CMK (cell line): Measurements from ENCODE around the gene NPTX1.

Experiments
- DNase-seq: peaks from one replicate; pipeline ENCODE4 v3.0.0-alpha.2; 2010; ENCODE audit warnings: low read depth

Gene NPTX1

GRCh38 chr17:80478487-80479245, 2.3 kb upstream of the NPTX1 start:
- no peak for DNase-seq

GRCh38 chr17:80477647-80478478, 1.5 kb upstream of the NPTX1 start:
- no peak for DNase-seq

- no peak for DNase-seq
Observed at GRCh38 chr17:80476877-80477646, 655 bp upstream of the NPTX1 start.

GRCh38 chr17:80474961-80475909, 1.2 kb downstream of the NPTX1 start:
- no peak for DNase-seq

- DNase-seq = no peak
Observed at GRCh38 chr17:80474231-80474960, 2.0 kb downstream of the NPTX1 start.

GRCh38 chr17:80473701-80474100, 2.7 kb downstream of the NPTX1 start:
- no peak for DNase-seq

GRCh38 chr17:80472996-80473395, 3.4 kb downstream of the NPTX1 start:
- DNase-seq = no peak

GRCh38 chr17:80471922-80472321, 4.5 kb downstream of the NPTX1 start:
- no peak for DNase-seq

GRCh38 chr17:80470603-80471002, 5.8 kb downstream of the NPTX1 start:
- DNase-seq = no peak

GRCh38 chr17:80469667-80470066, 6.7 kb downstream of the NPTX1 start:
- DNase-seq = no peak

GRCh38 chr17:80468781-80469493, 7.5 kb downstream of the NPTX1 start:
- DNase-seq = no peak

GRCh38 chr17:80468242-80468641, 8.2 kb downstream of the NPTX1 start:
- DNase-seq = no peak

GRCh38 chr17:80466188-80466705, 10.2 kb downstream of the NPTX1 start:
- no peak for DNase-seq

- DNase-seq = no peak
Observed at GRCh38 chr17:80465327-80465974, 11.0 kb downstream of the NPTX1 start.

GRCh38 chr17:80464486-80464885, 11.9 kb downstream of the NPTX1 start:
- DNase-seq = no peak

GRCh38 chr17:80463784-80464400, 12.5 kb downstream of the NPTX1 start:
- no peak for DNase-seq

GRCh38 chr17:80461528-80462160, 14.8 kb downstream of the NPTX1 start:
- no peak for DNase-seq

- no peak for DNase-seq
Observed at GRCh38 chr17:80460429-80460834, 16.0 kb downstream of the NPTX1 start.
